Heart right ventricle (tissue), 16 donors: ENCODE data around the gene IKZF2. TPM values are rescaled to one million over a fixed set of nuclear protein-coding genes. Genes with fewer than 3 reads are reported as not detected.

Experiments
- ATAC-seq, 8 donors: fragments of 200-7000 bp; cut with Tn5 transposase; one replicate each; pipeline ENCODE4 v1.9.1; 2020; ENCODE audit warnings: mild to moderate bottlenecking in 8 of 8, moderate library complexity in 8 of 8, moderate number of reproducible peaks in 1 of 8
- DNase-seq, 2 donors: peaks; one replicate each; pipeline ENCODE4 v3.0.0-alpha.2; 2020
- H3K27ac ChIP-seq, 10 donors: fragments of 200-600 bp; sonication (generic) in 2 of 10; one replicate each; pipeline versions ENCODE4 v1.5.0 to v1.8.0; 2020 to 2022; ENCODE audit warnings: mild to moderate bottlenecking in 3 of 10
- H3K27me3 ChIP-seq, 7 donors: fragments of 200-600 bp; one replicate each; pipeline ENCODE4 v1.8.0; 2021 to 2022; ENCODE audit warnings: mild to moderate bottlenecking in 2 of 7
- H3K36me3 ChIP-seq, 9 donors: fragments of 200-600 bp; sonication (generic) in 1 of 9; one replicate each; pipeline versions ENCODE4 v1.5.0 to v1.8.0; 2020 to 2022; ENCODE audit warnings: mild to moderate bottlenecking in 2 of 9
- H3K4me1 ChIP-seq, 9 donors: fragments of 200-600 bp; sonication (generic) in 1 of 9; one replicate each; pipeline versions ENCODE4 v1.5.0 to v1.8.0; 2020 to 2022; ENCODE audit warnings: mild to moderate bottlenecking in 4 of 9
- H3K4me3 ChIP-seq, 10 donors: fragments of 200-600 bp; sonication (generic) in 2 of 10; one replicate each; pipeline versions ENCODE4 v1.5.0 to v1.8.0; 2020 to 2022; ENCODE audit warnings: mild to moderate bottlenecking in 7 of 10, moderate library complexity in 2 of 10
- H3K9me3 ChIP-seq, 11 donors: fragments of 200-600 bp in 10 of 11; sonication (generic) in 2 of 11; one replicate each; pipeline versions ENCODE4 v1.5.0 to v1.8.0; 2013 to 2022; ENCODE audit warnings: mild to moderate bottlenecking in 2 of 11, control low read depth in 1 of 11, moderate library complexity in 1 of 11
- CTCF ChIP-seq, 9 donors: fragments of 200-600 bp; sonication (generic) in 2 of 9; IDR thresholded peaks; one replicate each; pipeline versions ENCODE4 v1.5.0 to v1.8.0; 2021 to 2022; ENCODE audit warnings: antibody characterized with exemption in 9 of 9, mild to moderate bottlenecking in 5 of 9, moderate library complexity in 1 of 9
- WGBS, 2 donors: extraction: QIAGEN DNeasy Blood & Tissue Kit; methylation state at CpG; one replicate each; pipeline ENCODE4 v1.1.7; 2013; ENCODE audit warnings: inconsistent platforms in 1 of 2; 5-methylcytosine and 5-hydroxymethylcytosine counted together
- intact Hi-C, 10 donors: fragments of 100-400 bp; cut with DNase I; formaldehyde crosslinking; loops; one replicate each; pipeline versions ENCODE4 v1.11.1 to v1.14.2; 2022
- polyA plus RNA-seq, 2 donors: library from polyadenylated mRNA; stranded (reverse); fragments of 200-250 nt; gene quantifications; one replicate each; pipeline ENCODE4 v1.2.3, GENCODE V29; 2013
- total RNA-seq, 10 donors: library from RNA; stranded (reverse); fragmentation: NEBNext Ultra II Directional in 3 of 10; extraction: Animal tissue kit (Norgen Biotek cat#: 25700) in 3 of 10; gene quantifications; one replicate each; pipeline versions ENCODE4 v1.2.1 to v1.2.4, GENCODE V29; 2021 to 2023
- donor health status: Arrhythmogenic right ventricular cardiomyopathy.
- donor health status: ischemic (EF 13 %, LVEDD 7.1; RV severe dilation, severe dysfunction).
- donor health status: healthy with polysubstance abuse.
- donor health status: DM: no; HTN: yes; CAD: no.
- donor health status: DM: no; HTN: no; CAD: no.
- donor health status: ischemic (EF 25% LVEDD 6.9; RV normal size, moderate dysfunction).
- donor health status: ischemic (EF 25% LVEDD 5.7; RV mildly dilated, moderate dysfunction).
- donor health status: healthy.
- donor health status: DM: yes; HTN: yes; CAD: no.
- donor health status: Ischemic cardiomyopathy.
- donor health status: ischemic (EF 35%, LVEDD 5.7; RV mildly dilated, moderate dysfunction).
- donor health status: nonischemic (EF 11% LVEDD 7.7; RV severe dilation, severe dysfunction).
- donor health status: DM: yes; HTN: yes; CAD: no.
- donor health status: PGD.
- donor health status: ischemic (EF 29% LVEDD 5.4; RV normal size, mild dysfunction).
- donor health status: nonischemic (EF 23%, LVEDD 6.1; RV moderate dilation, normal function).

The IKZF2 gene
- total and polyA plus RNA-seq, 12 donors = 0.36 to 8.1 (median 5.9) TPM

- DNase-seq (no peak), ATAC-seq (no peak)
- no peaks in the 10 kb centered on the region for H3K27me3 ChIP-seq
- H3K9me3 ChIP-seq = no peaks in the 10 kb centered on the region
- no peaks in the 10 kb centered on the region for H3K4me1 ChIP-seq
- WGBS, 2 donors = 56 to 57% methylated on average over 3 of the region's 3 CpGs
- H3K4me3 ChIP-seq = no peak overlapping the region
- TF ChIP-seq CTCF (IDR thresholded peaks at IDR 0.05) = no peak
- H3K27ac ChIP-seq = no peak overlapping the region
- intact Hi-C loops = no loop called here
- H3K36me3 ChIP-seq = no peaks in the 10 kb centered on the region
Observed at GRCh38 chr2:213057977-213058376, 93.4 kb downstream of the IKZF2 start.

GRCh38 chr2:213046431-213046830 lies 105.0 kb downstream of the IKZF2 start:
- 75 to 80% methylated on average over 1 of the region's 1 CpG for WGBS, 2 donors

GRCh38 chr2:213043566-213043965 lies 107.8 kb downstream of the IKZF2 start:
- ATAC-seq (no peak), DNase-seq (no peak)
- intact Hi-C loops = no loop called here
- no peaks in the 10 kb centered on the region for H3K27me3 ChIP-seq
- H3K4me3 ChIP-seq = no peak overlapping the region
- H3K9me3 ChIP-seq = no peaks in the 10 kb centered on the region
- 95 to 96% methylated on average over 3 of the region's 3 CpGs for WGBS, 2 donors
- no peak overlapping the region for H3K27ac ChIP-seq
- H3K4me1 ChIP-seq = no peaks in the 10 kb centered on the region
- peaks cover 0 to 17% (median 0%) of the 10 kb centered on the region in 9 donors for H3K36me3 ChIP-seq
- TF ChIP-seq CTCF (IDR thresholded peaks at IDR 0.05) = no peak

More at GRCh38 chr2:213046431-213046830, 105.0 kb downstream of the IKZF2 start:
- no peak for DNase-seq
- Histone ChIP-seq H3K4me3 (no peak overlapping the region), H3K27ac (no peak overlapping the region), H3K27me3 (no peaks in the 10 kb centered on the region), H3K9me3 (no peaks in the 10 kb centered on the region), H3K36me3 (peaks cover 0 to 29% (median 0%) of the 10 kb centered on the region in 9 donors), H3K4me1 (no peaks in the 10 kb centered on the region)
- no peak for TF ChIP-seq CTCF (IDR thresholded peaks at IDR 0.05)
- intact Hi-C loops = no loop called here
- no peak for ATAC-seq

- H3K36me3 ChIP-seq = peaks cover 0 to 11% (median 0%) of the 10 kb centered on the region in 9 donors
- no peak for ATAC-seq
- no peak for TF ChIP-seq CTCF (IDR thresholded peaks at IDR 0.05)
- H3K9me3 ChIP-seq = no peaks in the 10 kb centered on the region
- no peak overlapping the region for H3K27ac ChIP-seq
- H3K27me3 ChIP-seq = no peaks in the 10 kb centered on the region
- DNase-seq = no peak
- 42 to 43% methylated on average over 4 of the region's 4 CpGs for WGBS, 2 donors
- intact Hi-C loops = no loop called here
- H3K4me1 ChIP-seq = peaks cover 0 to 10% (median 0%) of the 10 kb centered on the region in 9 donors
- no peak overlapping the region for H3K4me3 ChIP-seq
Observed at GRCh38 chr2:213042262-213042661, 109.2 kb downstream of the IKZF2 start.
